Right lobe of liver (tissue), 6 donors: ENCODE measurements around the gene LDB3. TPM values are rescaled to one million over a fixed set of nuclear protein-coding genes. Genes with fewer than 3 reads are reported as not detected.
A peak's percentile ranks its signal among the peaks of the same experiment; 100 is the strongest.

Experiments used
- ATAC-seq, 4 donors: fragments of 200-7000 bp; cut with Tn5 transposase; one replicate each; pipeline ENCODE4 v1.9.1; 2020; ENCODE audit warnings: mild to moderate bottlenecking in 4 of 4, moderate library complexity in 4 of 4
- DNase-seq, 3 donors: peaks; one replicate each; pipeline ENCODE4 v3.0.0-alpha.2; 2020
- H3K27ac ChIP-seq, 3 donors: fragments of 200-600 bp; one replicate each; pipeline ENCODE4 v1.8.0; 2022
- H3K27me3 ChIP-seq, 2 donors: fragments of 200-600 bp; one replicate each; pipeline ENCODE4 v1.8.0; 2022
- H3K36me3 ChIP-seq, 4 donors: fragments of 200-600 bp; sonication (generic) in 1 of 4; one replicate each; pipeline versions ENCODE4 v1.5.1 to v1.8.0; 2017 to 2022; ENCODE audit warnings: control low read depth in 1 of 4
- H3K4me1 ChIP-seq, 4 donors: fragments of 200-600 bp; sonication (generic) in 1 of 4; one replicate each; pipeline versions ENCODE4 v1.5.1 to v1.8.0; 2017 to 2022; ENCODE audit warnings: control low read depth in 1 of 4
- H3K4me3 ChIP-seq, 3 donors: fragments of 200-600 bp; one replicate each; pipeline ENCODE4 v1.8.0; 2022
- H3K9me3 ChIP-seq, 4 donors: fragments of 200-600 bp; sonication (generic) in 1 of 4; one replicate each; pipeline versions ENCODE4 v1.5.1 to v1.8.0; 2017 to 2022; ENCODE audit warnings: control low read depth in 1 of 4
- CTCF ChIP-seq, 4 donors: fragments of 200-600 bp in 3 of 4; fragments of 450-650 bp in 1 of 4; IDR thresholded peaks; one replicate each; pipeline versions ENCODE4 v1.5.1 to v1.8.0; 2016 to 2022; ENCODE audit warnings: antibody characterized with exemption in 4 of 4, mild to moderate bottlenecking in 2 of 4
- POLR2A ChIP-seq: fragments of 450-650 bp; IDR thresholded peaks from one replicate; pipeline ENCODE4 v1.6.1; 2017; ENCODE audit warnings: antibody characterized with exemption, mild to moderate bottlenecking
- WGBS: methylation state at CpG from one replicate; pipeline ENCODE4 v1.1.6; 2018; ENCODE audit warnings: low coverage, low lambda C conversion rate; ENCODE audit not compliant: insufficient coverage; ENCODE audit errors: missing lambda C conversion rate; 5-methylcytosine and 5-hydroxymethylcytosine counted together
- intact Hi-C, 2 donors: fragments of 100-400 bp; cut with DNase I; formaldehyde crosslinking; loops; one replicate each; pipeline versions ENCODE4 v1.11.2 to v1.14.1; 2022
- total RNA-seq, 6 experiments: library from RNA; depleted of rRNA in 2 of 6; stranded (reverse); fragments of >200 nt in 2 of 6; fragmentation: NEBNext Ultra II Directional in 3 of 6; extraction: Animal tissue kit (Norgen Biotek cat#: 25700) in 3 of 6; gene quantifications; one replicate each; pipeline versions ENCODE4 v1.1.0 to v1.2.4, GENCODE V29; 2016 to 2023
- donor health status: DM: no; HTN: yes; CAD: no.
- donor health status: DM: no; HTN: no; CAD: no.
- donor health status: DM: no; HTN: no; CAD: no.
- donor health status: DM: no; HTN: yes; CAD: no.
- donor health status: DM: no; HTN: yes; CAD: no.

Gene LDB3
- total RNA-seq, 6 experiments from 2014 or later = 0.07 to 0.29 (median 0.12) TPM

- ATAC-seq (peak in 1 of 4 donors; percentile 38), DNase-seq (no peak)
- H3K27ac ChIP-seq = no peak overlapping the region
- H3K4me3 ChIP-seq = no peak overlapping the region
- WGBS = 35% methylated on average over 5 of the region's 5 CpGs
- peaks cover 0 to 10% (median 0%) of the 10 kb centered on the region in 4 donors for H3K4me1 ChIP-seq
- no peaks in the 10 kb centered on the region for H3K36me3 ChIP-seq
- no peaks in the 10 kb centered on the region for H3K9me3 ChIP-seq
- intact Hi-C loops = no loop called here
- no peaks in the 10 kb centered on the region for H3K27me3 ChIP-seq
- TF ChIP-seq CTCF (IDR thresholded peaks at IDR 0.05) = no peak
- no peak for TF ChIP-seq POLR2A
Observed at GRCh38 chr10:86632951-86633350, 35.4 kb upstream of the LDB3 start.

GRCh38 chr10:86635402-86635801, 32.9 kb upstream of the LDB3 start:
- no peaks in the 10 kb centered on the region for H3K9me3 ChIP-seq
- DNase-seq (no peak), ATAC-seq (no peak)
- H3K4me3 ChIP-seq = no peak overlapping the region
- TF ChIP-seq CTCF (IDR thresholded peaks at IDR 0.05) = no peak
- TF ChIP-seq POLR2A = no peak
- no peak overlapping the region for H3K27ac ChIP-seq
- 73% methylated on average over 2 of the region's 2 CpGs for WGBS
- no peaks in the 10 kb centered on the region for H3K27me3 ChIP-seq
- no peaks in the 10 kb centered on the region for H3K36me3 ChIP-seq
- H3K4me1 ChIP-seq = peaks cover 0 to 10% (median 0%) of the 10 kb centered on the region in 4 donors
- intact Hi-C loops = no loop called here

- Histone ChIP-seq H3K27me3 (no peaks in the 10 kb centered on the region), H3K9me3 (no peaks in the 10 kb centered on the region), H3K36me3 (no peaks in the 10 kb centered on the region), H3K4me3 (no peak overlapping the region), H3K4me1 (peaks cover 0 to 10% (median 0%) of the 10 kb centered on the region in 4 donors), H3K27ac (no peak overlapping the region)
- WGBS = 73% methylated on average over 2 of the region's 2 CpGs
- ATAC-seq = no peak
- no peak for DNase-seq
- no peak for TF ChIP-seq POLR2A
- intact Hi-C loops = no loop called here
Observed at GRCh38 chr10:86636311-86636710, 32.0 kb upstream of the LDB3 start.

- no peaks in the 10 kb centered on the region for H3K9me3 ChIP-seq
- H3K4me1 ChIP-seq = peaks cover 0 to 5% (median 0%) of the 10 kb centered on the region in 4 donors
- H3K36me3 ChIP-seq = no peaks in the 10 kb centered on the region
- no peak for ATAC-seq
- H3K27ac ChIP-seq = no peak overlapping the region
- no peak for TF ChIP-seq CTCF (IDR thresholded peaks at IDR 0.05)
- TF ChIP-seq POLR2A = no peak
- no peaks in the 10 kb centered on the region for H3K27me3 ChIP-seq
- intact Hi-C loops = no loop called here
- DNase-seq = no peak
- H3K4me3 ChIP-seq = no peak overlapping the region
Observed at GRCh38 chr10:86642021-86642420, 26.3 kb upstream of the LDB3 start.

GRCh38 chr10:86642499-86642898, 25.8 kb upstream of the LDB3 start:
- H3K27me3 ChIP-seq = no peaks in the 10 kb centered on the region
- H3K27ac ChIP-seq = no peak overlapping the region
- no peaks in the 10 kb centered on the region for H3K36me3 ChIP-seq
- no peaks in the 10 kb centered on the region for H3K9me3 ChIP-seq
- intact Hi-C loops = no loop called here
- no peak for TF ChIP-seq CTCF (IDR thresholded peaks at IDR 0.05)
- DNase-seq (no peak), ATAC-seq (no peak)
- 45% methylated on average over 5 of the region's 5 CpGs for WGBS
- H3K4me1 ChIP-seq = peaks cover 0 to under 1% (median 0%) of the 10 kb centered on the region in 4 donors
- H3K4me3 ChIP-seq = no peak overlapping the region
